Parathyroid adenoma (tissue), 2 donors: ENCODE measurements around the gene GLI3.

Experiments used
- H2AFZ ChIP-seq: fragments of 300-600 bp; sonication (generic); one replicate; pipeline ENCODE4 v1.7.0; 2017; ENCODE audit warnings: antibody characterized with exemption, mild to moderate bottlenecking
- H3K27ac ChIP-seq: fragments of 300-600 bp; sonication (generic); one replicate; pipeline ENCODE4 v1.7.0; 2017
- H3K27me3 ChIP-seq: fragments of 300-600 bp; sonication (generic); one replicate; pipeline ENCODE4 v1.7.0; 2017; ENCODE audit warnings: low read length; ENCODE audit not compliant: control insufficient read depth, insufficient read depth
- H3K36me3 ChIP-seq: fragments of 300-600 bp; sonication (generic); one replicate; pipeline ENCODE4 v1.7.0; 2017; ENCODE audit warnings: low read length; ENCODE audit not compliant: control insufficient read depth, insufficient read depth
- H3K4me1 ChIP-seq: fragments of 300-600 bp; sonication (generic); one replicate; pipeline ENCODE4 v1.7.0; 2017; ENCODE audit warnings: control low read depth
- H3K4me2 ChIP-seq: fragments of 300-600 bp; sonication (generic); one replicate; pipeline ENCODE4 v1.7.0; 2017; ENCODE audit warnings: low read length
- H3K4me3 ChIP-seq: fragments of 300-600 bp; sonication (generic); one replicate; pipeline ENCODE4 v1.7.0; 2017; ENCODE audit warnings: low read depth, low read length
- H3K79me2 ChIP-seq: fragments of 300-600 bp; sonication (generic); one replicate; pipeline ENCODE4 v1.7.0; 2017; ENCODE audit warnings: control low read depth
- H3K9ac ChIP-seq: fragments of 300-600 bp; sonication (generic); one replicate; pipeline ENCODE4 v1.7.0; 2017; ENCODE audit warnings: mild to moderate bottlenecking
- H3K9me3 ChIP-seq: fragments of 300-600 bp; sonication (generic); one replicate; pipeline ENCODE4 v1.7.0; 2017; ENCODE audit warnings: low read length; ENCODE audit not compliant: control insufficient read depth
- TF ChIP-seq, protein P1 (sequence below): fragments of 300-600 bp; sonication (generic); IDR thresholded peaks from one replicate; pipeline ENCODE4 v1.7.0; 2017; ENCODE audit warnings: antibody characterized with exemption, mild to moderate bottlenecking
- donor health status: primary hyperparathyroidism.

GLI3 gene

DNA sequence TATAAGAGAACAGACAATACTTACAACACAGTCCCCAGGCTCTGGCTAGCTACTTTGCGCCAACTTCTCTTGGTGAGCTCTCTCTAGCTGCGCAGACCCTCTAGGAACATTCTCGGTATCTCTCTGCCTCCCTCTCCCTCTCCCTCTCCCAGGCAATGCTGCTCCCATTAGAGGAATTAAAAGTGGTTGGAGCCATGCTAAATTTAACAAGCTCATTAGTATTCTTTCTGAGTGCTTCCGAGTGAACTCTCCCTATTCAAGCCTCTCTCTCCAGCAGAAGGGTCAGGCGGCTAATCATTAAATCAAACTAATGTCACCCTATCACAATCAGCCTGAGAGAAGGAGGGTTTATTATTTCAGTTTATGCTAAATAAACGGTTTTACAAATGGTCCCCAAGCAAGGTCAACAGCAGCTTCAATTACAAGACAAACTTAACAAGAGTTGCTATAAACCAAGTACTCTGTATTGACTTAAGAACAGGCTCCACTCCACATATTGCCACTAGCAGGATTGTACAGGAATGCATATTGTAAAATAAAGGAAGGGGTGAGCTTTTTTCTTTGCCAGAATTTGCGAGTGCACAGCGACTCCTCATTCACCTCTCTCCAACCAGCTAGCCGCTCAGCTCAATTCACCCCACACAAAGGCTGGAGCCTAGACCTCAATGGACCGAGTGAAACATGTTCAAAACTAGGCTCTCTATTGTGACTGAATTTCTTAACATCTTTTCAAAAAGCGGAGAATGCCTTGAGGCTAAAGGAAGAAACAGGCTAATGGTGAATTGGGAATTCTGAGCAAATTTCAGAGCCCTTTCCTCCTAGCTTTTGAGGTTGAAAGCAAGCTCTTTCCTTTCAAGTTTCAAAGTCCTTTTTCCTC, 84.4 kb downstream of the GLI3 start:
- Histone ChIP-seq H3K27ac (no peak overlapping the region), H3K4me3 (no peak overlapping the region)
- TF ChIP-seq, protein P1, sequence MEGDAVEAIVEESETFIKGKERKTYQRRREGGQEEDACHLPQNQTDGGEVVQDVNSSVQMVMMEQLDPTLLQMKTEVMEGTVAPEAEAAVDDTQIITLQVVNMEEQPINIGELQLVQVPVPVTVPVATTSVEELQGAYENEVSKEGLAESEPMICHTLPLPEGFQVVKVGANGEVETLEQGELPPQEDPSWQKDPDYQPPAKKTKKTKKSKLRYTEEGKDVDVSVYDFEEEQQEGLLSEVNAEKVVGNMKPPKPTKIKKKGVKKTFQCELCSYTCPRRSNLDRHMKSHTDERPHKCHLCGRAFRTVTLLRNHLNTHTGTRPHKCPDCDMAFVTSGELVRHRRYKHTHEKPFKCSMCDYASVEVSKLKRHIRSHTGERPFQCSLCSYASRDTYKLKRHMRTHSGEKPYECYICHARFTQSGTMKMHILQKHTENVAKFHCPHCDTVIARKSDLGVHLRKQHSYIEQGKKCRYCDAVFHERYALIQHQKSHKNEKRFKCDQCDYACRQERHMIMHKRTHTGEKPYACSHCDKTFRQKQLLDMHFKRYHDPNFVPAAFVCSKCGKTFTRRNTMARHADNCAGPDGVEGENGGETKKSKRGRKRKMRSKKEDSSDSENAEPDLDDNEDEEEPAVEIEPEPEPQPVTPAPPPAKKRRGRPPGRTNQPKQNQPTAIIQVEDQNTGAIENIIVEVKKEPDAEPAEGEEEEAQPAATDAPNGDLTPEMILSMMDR = no peak

DNA sequence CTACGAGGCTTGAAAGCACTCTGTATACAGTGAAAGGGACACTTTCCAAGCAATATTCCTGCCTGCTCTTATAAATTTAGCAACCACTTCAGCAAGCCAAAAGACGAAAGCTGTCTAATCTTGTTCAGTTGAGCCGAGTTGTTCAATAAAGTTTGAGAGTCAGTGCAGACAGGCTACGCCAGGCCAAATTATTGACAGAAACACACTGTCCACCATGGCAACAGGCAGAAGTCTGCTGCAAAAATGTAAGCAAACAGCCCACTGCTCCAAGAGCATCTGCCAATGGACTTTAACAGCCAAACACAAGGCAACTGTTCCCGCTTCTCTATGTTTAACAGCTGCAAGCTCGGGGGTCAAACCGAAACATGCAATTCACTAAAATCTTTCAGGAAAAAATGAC, 85.7 kb downstream of the GLI3 start:
- TF ChIP-seq, protein P1 = no peak
- H3K4me3 ChIP-seq = no peak overlapping the region
- no peaks in the 10 kb centered on the region for H3K9me3 ChIP-seq
- H3K79me2 ChIP-seq = no peaks in the 10 kb centered on the region
- no peak overlapping the region for H2AFZ ChIP-seq
- no peak overlapping the region for H3K4me2 ChIP-seq
- no peaks in the 10 kb centered on the region for H3K4me1 ChIP-seq
- no peak overlapping the region for H3K27ac ChIP-seq
- H3K27me3 ChIP-seq = no peaks in the 10 kb centered on the region
- H3K36me3 ChIP-seq = no peaks in the 10 kb centered on the region
- no peak overlapping the region for H3K9ac ChIP-seq

More for the DNA sequence above, 84.4 kb downstream of the GLI3 start:
- no peaks in the 10 kb centered on the region for H3K27me3 ChIP-seq
- H3K9ac ChIP-seq = no peak overlapping the region
- H3K4me2 ChIP-seq = no peak overlapping the region
- H3K4me1 ChIP-seq = no peaks in the 10 kb centered on the region
- H3K79me2 ChIP-seq = no peaks in the 10 kb centered on the region
- H3K36me3 ChIP-seq = no peaks in the 10 kb centered on the region
- H2AFZ ChIP-seq = no peak overlapping the region
- H3K9me3 ChIP-seq = no peaks in the 10 kb centered on the region

DNA sequence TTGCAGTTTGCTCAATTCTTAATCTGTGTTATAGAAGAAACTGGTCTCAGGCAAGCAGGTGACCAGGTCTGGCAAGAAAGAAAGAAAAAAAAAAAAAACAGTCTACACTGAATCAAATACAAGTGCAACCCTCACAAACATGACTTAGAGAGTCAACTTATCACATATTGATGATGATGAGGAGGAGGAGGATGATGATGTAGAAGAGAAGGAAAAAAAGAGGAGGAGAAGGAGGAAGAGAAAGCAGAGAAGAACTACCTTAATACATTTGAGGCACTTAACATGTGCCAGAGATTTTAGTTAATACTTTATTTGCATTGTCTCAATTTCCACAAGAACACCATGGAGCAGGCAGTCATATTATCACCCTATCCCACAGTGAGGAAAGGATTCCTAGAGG, 91.5 kb downstream of the GLI3 start:
- Histone ChIP-seq H2AFZ (no peak overlapping the region), H3K4me3 (no peak overlapping the region), H3K9ac (no peak overlapping the region), H3K9me3 (no peaks in the 10 kb centered on the region), H3K36me3 (no peaks in the 10 kb centered on the region), H3K4me2 (no peak overlapping the region), H3K27ac (no peak overlapping the region), H3K4me1 (no peaks in the 10 kb centered on the region), H3K27me3 (no peaks in the 10 kb centered on the region), H3K79me2 (no peaks in the 10 kb centered on the region)
- TF ChIP-seq, protein P1 = no peak

DNA sequence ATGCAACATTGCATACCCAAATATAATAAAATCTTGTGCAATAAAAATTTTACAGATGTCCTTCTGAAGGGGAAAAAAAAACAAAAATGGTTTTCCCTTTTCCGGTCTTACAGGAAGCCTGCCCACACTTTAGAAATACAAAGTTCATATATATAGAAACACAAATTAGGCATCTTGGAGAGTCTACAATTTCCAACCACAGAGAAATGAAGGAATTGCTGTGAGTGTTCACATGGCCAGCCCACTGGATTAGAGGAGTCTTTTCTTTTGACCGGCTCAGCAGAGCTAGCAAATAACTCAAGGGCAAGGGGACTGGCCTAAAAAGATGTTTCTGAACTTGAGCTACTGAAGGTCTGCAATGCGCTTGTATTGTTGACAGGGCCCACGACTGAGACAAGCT, 92.4 kb downstream of the GLI3 start:
- Histone ChIP-seq H3K4me2 (no peak overlapping the region), H3K36me3 (no peaks in the 10 kb centered on the region), H2AFZ (no peak overlapping the region), H3K27me3 (no peaks in the 10 kb centered on the region), H3K4me3 (no peak overlapping the region), H3K9ac (no peak overlapping the region), H3K9me3 (no peaks in the 10 kb centered on the region), H3K79me2 (no peaks in the 10 kb centered on the region), H3K27ac (no peak overlapping the region), H3K4me1 (no peaks in the 10 kb centered on the region)
- TF ChIP-seq, protein P1 = no peak
